Measurements from ENCODE around the gene MRPL23. TPM values are rescaled to one million over a fixed set of nuclear protein-coding genes. Genes with fewer than 3 reads are reported as not detected.

Gene MRPL23
- total and polyA plus RNA-seq, 2 of the 8 experiments (the other 6 are each of a cell fraction or from before 2014, with no cell fraction given), result 86.4 to 244 TPM

DNA sequence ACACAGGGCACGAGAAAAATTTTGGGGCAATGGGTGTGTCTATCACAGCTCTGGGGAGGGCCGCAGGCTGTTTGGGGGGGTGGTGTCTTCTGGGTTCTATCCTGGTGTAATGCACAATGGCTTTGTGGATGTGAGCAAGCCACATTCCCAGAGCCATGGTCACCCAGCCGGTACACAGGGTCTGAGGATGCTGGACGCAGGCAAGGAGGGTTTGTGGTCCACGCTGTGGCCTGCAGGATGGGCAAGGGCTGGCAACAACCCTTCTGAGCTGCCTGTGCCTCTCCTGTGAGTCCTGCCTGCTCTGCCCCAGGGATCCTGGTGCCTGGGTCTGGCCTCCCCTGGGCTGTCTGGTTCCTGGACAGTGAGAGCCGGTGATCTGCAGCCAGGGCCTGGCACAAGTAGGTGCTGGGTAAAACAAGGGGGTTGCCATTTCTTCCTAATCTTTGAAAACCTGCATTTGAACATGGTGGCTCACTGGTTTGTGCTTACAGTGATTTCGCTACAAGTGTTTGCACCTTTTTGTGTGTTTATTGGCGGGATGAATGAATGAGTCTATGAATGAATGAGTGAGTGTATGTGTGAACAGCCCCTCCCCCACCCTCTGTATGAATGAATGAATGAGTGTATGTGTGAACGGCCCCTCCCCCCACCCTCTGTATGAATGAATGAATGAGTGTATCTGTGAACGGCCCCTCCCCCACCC, 4.4 kb upstream of the MRPL23 start (continued):
- TF ChIP-seq EP300 (IDR thresholded peaks at IDR 0.05; ENCODE audit: borderline replicate concordance in 1 of 2, low read depth in 2 of 2, low read length in 2 of 2) (no peak), CHD2 (IDR thresholded peaks at IDR 0.05; ENCODE audit: low read length) (no peak), MAFK (IDR thresholded peaks at IDR 0.05; ENCODE audit: low read depth, low read length) (no peak)

Data from H1 (cell line).